Metanephros (tissue), 1 donor: ENCODE data around the gene SOCS2. TPM values are rescaled to one million over a fixed set of nuclear protein-coding genes. Genes with fewer than 3 reads are reported as not detected.

Source experiments
- total RNA-seq: library from RNA; depleted of rRNA; stranded (reverse); fragments of >200 nt; gene quantifications from one replicate; pipeline ENCODE4 v1.2.3, GENCODE V29; 2014

Gene SOCS2
- total RNA-seq, result 45.3 TPM

DNA sequence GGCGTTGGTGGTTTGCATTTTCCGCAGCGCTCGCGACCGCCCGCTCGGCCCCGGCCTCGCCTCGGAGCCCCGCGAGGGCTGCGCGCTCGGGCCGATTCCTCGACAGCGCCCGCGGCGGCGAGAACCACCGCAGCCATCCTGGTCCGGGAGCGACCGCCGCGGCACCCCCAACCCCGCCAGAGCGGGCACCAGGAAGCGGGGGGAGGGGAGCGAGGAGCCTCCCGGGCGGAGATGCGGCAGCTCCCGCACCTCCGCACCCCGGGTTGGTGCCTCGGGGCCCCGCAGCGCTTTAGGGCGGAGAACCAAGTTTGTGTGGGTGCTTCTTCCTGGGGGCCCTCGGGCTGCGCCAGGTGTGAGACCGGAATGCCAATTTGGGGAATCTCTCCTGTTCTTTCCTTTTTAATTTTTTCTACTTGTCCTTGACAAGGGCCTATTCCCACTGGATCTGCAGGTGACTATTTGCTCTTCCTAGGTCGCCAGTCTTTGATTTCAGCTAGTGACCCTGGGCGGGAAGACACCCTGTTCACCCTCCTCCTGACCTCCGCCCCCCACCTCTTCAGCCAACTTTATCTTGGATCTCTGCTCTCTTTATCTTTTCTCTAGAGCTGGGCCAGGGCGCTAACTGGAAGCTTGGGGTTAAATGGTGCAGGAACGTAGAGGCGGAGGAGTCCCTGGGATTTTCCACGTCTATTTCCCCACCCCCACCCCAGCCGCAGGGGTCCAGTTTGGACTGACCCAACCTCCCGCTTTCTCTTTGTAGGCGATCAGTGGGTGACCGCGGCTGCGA lies at the start of gene SOCS2:
Gene SOCS2 (plus strand): TSS at position 751 of the 787 bp plus-strand sequence. CDS start 223 bp downstream, outside the sequence.

Other genes with a start within 250 kb of the SOCS2 start
- gene NUDT4, start 194.8 kb upstream of the SOCS2 start, total RNA-seq, result 127 TPM
- gene UBE2N, start 130.7 kb upstream of the SOCS2 start, total RNA-seq, result 90.1 TPM
- gene MRPL42, start 105.2 kb upstream of the SOCS2 start, total RNA-seq, result 53.1 TPM
- gene CRADD, start 104.7 kb downstream of the SOCS2 start, total RNA-seq, result 26.8 TPM